ENCODE data around the gene CDV3. TPM values are rescaled to one million over a fixed set of nuclear protein-coding genes. Genes with fewer than 3 reads are reported as not detected.
A peak's percentile ranks its signal among the peaks of the same experiment; 100 is the strongest.

Gene CDV3
- total and polyA plus RNA-seq, 12 donors = 27.9 to 182 (median 150) TPM

DNA sequence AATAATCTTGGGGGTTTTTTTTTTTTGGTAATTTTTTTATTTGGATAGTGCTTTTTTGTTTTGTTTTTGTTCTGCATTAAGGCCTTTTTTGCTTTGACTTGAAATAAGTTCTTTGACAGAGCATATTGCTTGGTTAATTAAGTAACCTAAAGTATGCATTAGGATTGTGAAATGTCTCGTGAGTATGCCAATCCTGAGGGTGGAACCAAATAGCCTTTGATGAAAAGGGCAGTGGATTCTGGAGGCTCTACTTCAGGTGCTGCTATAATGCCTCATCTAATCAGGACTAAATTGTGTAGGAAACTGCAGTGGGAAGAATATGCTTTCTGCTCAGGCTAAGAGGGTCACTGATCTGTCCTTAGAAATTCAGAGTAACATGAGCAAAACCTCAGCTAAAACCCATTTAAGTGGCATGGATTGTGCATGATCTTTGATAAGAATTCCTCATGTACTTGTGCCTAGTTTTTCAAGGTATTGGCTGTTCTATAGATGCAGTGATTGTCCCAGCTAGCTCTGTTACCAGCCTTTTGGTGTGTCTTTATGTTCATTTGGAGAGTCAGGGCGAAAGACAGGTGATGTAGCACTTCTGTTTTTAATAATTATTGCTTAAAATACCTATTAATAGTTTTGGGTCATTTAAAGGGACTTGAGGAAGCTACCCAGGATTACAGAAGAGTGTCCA is 15.4 kb downstream of the CDV3 start:
- no peak for ATAC-seq

DNA sequence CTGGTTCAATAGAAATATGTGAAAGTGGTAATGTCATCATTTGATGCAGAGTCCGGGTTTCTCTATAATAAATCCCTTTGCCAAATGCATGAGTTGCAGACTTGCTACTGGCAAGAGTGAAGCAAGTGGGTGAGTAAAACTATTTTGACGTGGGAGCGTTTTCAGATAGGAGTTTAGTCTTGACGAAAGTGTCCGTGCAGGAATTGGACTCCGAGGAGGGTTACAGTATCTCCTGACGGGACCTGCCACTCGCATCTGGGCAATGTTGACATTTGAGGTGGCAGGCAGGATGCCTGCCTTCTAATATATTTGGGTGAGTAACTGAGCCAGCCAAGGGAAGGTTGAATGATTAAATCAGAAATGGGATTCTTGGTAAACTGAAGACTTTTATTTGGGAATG is 16.0 kb downstream of the CDV3 start:
- TF ChIP-seq CTCF (IDR thresholded peaks at IDR 0.05) = no peak
- intact Hi-C loops (cut with DNase I) = loop anchor here in 1 of 10 donors (10.0 kb wide), 1 partner anchor 95 kb away; no protein-coding TSS in a partner anchor
- DNase-seq (no peak), ATAC-seq (peak in 5 of 8 donors; percentile 58 to 89 (median 82))
- H3K9me3 ChIP-seq = no peaks in the 10 kb centered on the region
- H3K4me3 ChIP-seq = no peak overlapping the region
- peak overlapping the region in 1 of 10 donors; percentile 50 for H3K27ac ChIP-seq
- WGBS, 2 donors = 51 to 62% methylated on average over 8 of the region's 8 CpGs
- no peaks in the 10 kb centered on the region for H3K27me3 ChIP-seq
- H3K36me3 ChIP-seq = peaks cover 0 to 63% (median 47%) of the 10 kb centered on the region in 9 donors
- H3K4me1 ChIP-seq = peaks cover 0 to 15% (median 0%) of the 10 kb centered on the region in 9 donors

More for the DNA sequence above, 15.4 kb downstream of the CDV3 start:
- TF ChIP-seq CTCF (IDR thresholded peaks at IDR 0.05) = no peak
- peaks cover 0 to 15% (median 0%) of the 10 kb centered on the region in 9 donors for H3K4me1 ChIP-seq
- H3K27me3 ChIP-seq = no peaks in the 10 kb centered on the region
- no peak overlapping the region for H3K4me3 ChIP-seq
- no peaks in the 10 kb centered on the region for H3K9me3 ChIP-seq
- intact Hi-C loops (cut with DNase I) = loop anchor here in 1 of 10 donors (10.0 kb wide), 1 partner anchor 94 kb away; no protein-coding TSS in a partner anchor
- H3K36me3 ChIP-seq = peaks cover 0 to 68% (median 51%) of the 10 kb centered on the region in 9 donors
- 84 to 95% methylated on average over 2 of the region's 2 CpGs for whole genome bisulfite sequencing, 2 donors
- no peak overlapping the region for H3K27ac ChIP-seq
- no peak for DNase-seq

DNA sequence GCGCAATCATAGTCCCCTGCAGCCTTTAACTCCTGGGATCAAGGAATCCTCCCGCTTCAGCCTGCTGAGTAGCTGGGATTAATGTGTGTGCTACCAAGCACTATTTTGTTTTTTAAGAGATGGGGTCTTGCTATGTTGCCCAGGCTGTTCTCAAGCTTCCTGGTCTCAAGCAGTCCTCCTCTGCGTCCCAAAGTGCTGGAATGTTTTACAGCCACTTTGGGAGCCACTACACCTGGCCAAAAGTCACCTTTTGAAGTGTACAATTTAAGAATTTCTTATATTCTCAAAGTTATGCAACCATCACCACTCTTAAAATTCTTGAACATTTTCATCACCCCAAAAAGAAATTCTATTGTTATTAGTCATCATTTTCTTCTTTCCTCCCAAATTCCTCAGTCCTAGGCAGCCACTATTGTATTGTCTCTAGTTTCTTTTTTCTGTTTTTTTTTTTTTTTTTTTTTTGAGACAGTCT is 17.8 kb downstream of the CDV3 start:
- TF ChIP-seq CTCF (IDR thresholded peaks at IDR 0.05) = no peak
- DNase-seq (no peak), ATAC-seq (peak in 1 of 8 donors; percentile 23)
- no peak overlapping the region for H3K27ac ChIP-seq
- 95 to 100% methylated on average over 3 of the region's 3 CpGs for WGBS, 2 donors
- H3K4me1 ChIP-seq = peaks cover 0 to 15% (median 0%) of the 10 kb centered on the region in 9 donors
- peaks cover 0 to 44% (median 29%) of the 10 kb centered on the region in 9 donors for H3K36me3 ChIP-seq
- H3K27me3 ChIP-seq = no peaks in the 10 kb centered on the region
- intact Hi-C loops (cut with DNase I) = no loop called here
- no peaks in the 10 kb centered on the region for H3K9me3 ChIP-seq
- H3K4me3 ChIP-seq = no peak overlapping the region

DNA sequence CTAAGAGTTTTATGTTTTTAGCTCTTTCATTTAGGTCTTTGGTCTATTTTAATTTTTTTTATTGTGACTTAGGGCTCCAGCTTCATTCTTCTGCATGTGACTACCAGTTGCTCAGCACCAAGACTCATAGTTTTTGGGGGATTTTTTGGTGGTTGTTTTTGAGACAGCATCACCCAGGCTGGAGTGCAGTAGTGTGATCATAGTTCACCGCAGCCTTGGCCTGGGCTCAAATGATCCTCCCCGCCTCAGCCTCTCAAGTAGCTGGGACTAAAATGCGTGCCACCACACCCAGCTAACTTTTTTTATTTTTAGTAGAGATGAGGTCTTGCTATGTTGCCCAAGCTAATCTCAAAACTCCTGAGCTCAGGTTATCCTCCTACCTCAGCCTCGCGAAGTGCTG is 19.4 kb downstream of the CDV3 start:
- WGBS, 2 donors = 96 to 98% methylated on average over 5 of the region's 5 CpGs
- ATAC-seq = no peak

More for the DNA sequence above, 19.4 kb downstream of the CDV3 start:
- intact Hi-C loops (cut with DNase I) = no loop called here
- no peak overlapping the region for H3K27ac ChIP-seq
- H3K36me3 ChIP-seq = peaks cover 0 to 29% (median 13%) of the 10 kb centered on the region in 9 donors
- DNase-seq = no peak
- peaks cover 0 to 15% (median 0%) of the 10 kb centered on the region in 9 donors for H3K4me1 ChIP-seq
- no peaks in the 10 kb centered on the region for H3K9me3 ChIP-seq
- no peak overlapping the region for H3K4me3 ChIP-seq
- no peak for TF ChIP-seq CTCF (IDR thresholded peaks at IDR 0.05)
- H3K27me3 ChIP-seq = no peaks in the 10 kb centered on the region
